GM10847 (cell line): ENCODE results near the gene EAPP.

Experiments
- POLR2A ChIP-seq: IDR thresholded peaks from 2 replicates; pipeline ENCODE4 v1.6.1; 2011; ENCODE audit not compliant: insufficient read length; ENCODE audit errors: extremely low read depth

Gene EAPP

GRCh38 chr14:34472706-34473279 lies 66.7 kb downstream of the EAPP start:
- TF ChIP-seq POLR2A: no peak

- TF ChIP-seq POLR2A: no peak
Measured at GRCh38 chr14:34470319-34470718, 69.2 kb downstream of the EAPP start.

- no peak for TF ChIP-seq POLR2A
Measured at GRCh38 chr14:34466691-34467090, 72.8 kb downstream of the EAPP start.
